GM12801 (cell line): ENCODE measurements around the gene AGPS.

ENCODE experiments used
- CTCF ChIP-seq: IDR thresholded peaks from one replicate; pipeline ENCODE4 v1.5.1; 2011; ENCODE audit warnings: control low read depth; ENCODE audit not compliant: insufficient read length; ENCODE audit errors: extremely low read depth

The AGPS gene

DNA sequence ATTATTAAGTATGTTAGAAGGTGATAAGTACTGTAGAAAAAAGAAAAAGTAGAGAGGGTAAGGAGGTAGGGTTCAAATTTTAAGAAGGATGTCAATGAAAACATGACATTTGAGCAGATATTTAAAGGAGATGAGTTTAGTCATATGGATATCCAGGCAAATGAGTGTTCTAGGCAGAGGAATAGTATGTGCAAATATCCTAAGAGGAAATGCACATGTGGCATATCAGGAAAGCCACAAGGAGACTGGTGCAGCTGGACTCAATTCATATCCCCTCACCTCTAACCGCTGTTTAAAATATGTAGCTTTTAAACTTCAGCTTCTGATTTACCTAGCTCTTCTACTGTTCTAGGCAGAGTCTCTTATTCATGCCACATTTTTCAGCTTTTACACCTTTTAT, 9.5 kb downstream of the AGPS start:
- no peak for TF ChIP-seq CTCF

DNA sequence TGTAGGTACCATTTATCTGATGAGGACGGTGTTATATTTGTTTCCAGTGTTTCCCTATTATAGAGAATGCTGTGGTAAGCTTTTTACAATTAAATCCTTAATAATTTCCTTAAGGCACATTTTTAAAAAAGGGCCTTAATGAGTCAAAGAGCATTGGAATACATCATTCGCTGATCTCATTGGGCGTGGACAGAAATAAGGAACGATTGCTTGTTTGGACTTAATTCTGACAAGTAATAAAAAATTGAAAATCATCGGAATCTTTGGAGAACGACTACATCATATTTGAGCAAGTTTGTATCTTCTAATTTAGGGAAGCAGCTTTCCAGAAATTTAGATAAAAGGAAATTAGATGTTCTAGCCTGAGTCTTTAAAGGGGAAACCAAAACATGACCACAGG, 11.3 kb downstream of the AGPS start:
- no peak for TF ChIP-seq CTCF

GRCh38 chr2:177404243-177404642, 11.7 kb downstream of the AGPS start:
- no peak for TF ChIP-seq CTCF

DNA sequence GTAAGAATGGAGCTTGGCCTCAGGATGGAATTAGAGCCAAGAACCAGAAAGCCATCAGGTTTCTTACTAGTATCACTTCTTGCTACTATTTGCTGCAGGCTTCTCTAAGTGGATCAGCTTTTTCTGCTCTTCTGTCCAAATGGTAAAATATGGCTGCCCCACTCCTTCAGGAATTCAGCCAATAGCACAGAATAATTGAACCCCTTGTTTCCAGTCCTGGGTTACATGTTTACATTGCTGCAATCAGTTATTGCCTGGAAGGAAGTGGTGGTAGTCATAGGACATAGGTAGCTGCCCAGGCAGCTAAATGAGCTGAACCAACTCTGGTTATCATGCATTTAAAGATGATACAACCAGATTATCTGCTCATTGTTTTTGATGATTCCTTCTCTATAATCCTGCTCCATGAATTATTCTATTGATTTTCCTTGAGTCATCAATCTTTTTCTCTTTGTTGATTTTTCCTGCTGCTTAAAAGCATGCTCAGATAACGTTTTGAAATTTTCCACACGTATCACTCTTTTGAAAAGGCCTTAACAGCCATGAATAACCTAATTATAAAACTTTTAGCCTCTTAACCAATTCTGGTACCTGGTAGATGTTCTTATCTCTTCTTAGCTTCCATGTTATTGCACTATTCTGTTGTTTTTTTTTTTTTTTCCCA, 12.6 kb downstream of the AGPS start:
- no peak for TF ChIP-seq CTCF

- no peak for TF ChIP-seq CTCF
Observed at GRCh38 chr2:177406182-177406581, 13.6 kb downstream of the AGPS start.

- TF ChIP-seq CTCF, result no peak
Observed at GRCh38 chr2:177407031-177407430, 14.5 kb downstream of the AGPS start.

DNA sequence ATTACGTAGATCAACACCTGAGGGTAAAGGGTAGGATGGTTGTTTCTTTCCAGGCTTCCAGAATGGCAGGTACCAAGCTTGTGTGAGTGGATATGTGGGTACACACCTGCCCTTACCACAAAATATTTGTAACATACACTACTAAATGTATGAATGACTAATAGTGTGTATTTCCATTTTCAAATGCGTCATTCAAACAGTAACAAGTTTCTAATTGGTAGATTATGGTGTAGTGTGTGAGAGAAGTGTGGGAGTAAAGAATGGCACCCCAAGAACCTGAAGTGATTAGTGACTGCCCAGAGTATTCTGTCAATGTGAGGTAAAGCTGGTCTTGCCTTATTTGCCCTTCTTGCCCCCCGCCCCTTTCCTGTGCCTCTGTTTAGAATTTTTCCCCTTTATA, 21.1 kb downstream of the AGPS start:
- TF ChIP-seq CTCF, result no peak

- no peak for TF ChIP-seq CTCF
Observed at GRCh38 chr2:177419274-177419673, 26.7 kb downstream of the AGPS start.
